ENCODE results near the gene MAN1A2. TPM values are rescaled to one million over a fixed set of nuclear protein-coding genes. Genes with fewer than 3 reads are reported as not detected.

MAN1A2 gene
- total RNA-seq, 1 donor from 2014 or later, result 30.7 TPM

DNA sequence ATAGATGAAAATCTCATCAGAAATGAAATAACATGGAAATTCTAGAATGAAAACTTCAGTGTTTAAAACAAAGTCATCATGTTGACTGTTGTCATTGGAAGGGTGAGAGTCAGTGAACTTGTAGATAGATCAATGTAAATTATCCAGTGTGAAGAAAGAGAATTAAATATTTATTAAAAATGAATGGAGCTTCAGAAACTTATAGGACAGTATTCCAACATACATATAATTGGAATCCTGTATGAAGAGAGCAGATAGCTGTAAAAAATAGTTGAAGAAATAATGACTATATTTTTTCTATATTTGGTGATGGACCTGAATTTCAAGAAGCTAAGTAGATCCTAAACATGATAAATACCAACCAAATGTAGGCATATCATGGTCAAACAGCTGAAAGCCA, 60.0 kb downstream of the MAN1A2 start:
- no peak overlapping the region for H3K27ac ChIP-seq
- no peak for TF ChIP-seq POLR2AphosphoS5 (IDR thresholded peaks at IDR 0.05; ENCODE audit: insufficient read depth in 1 of 2, low read depth in 1 of 2)
- TF ChIP-seq, protein P1, sequence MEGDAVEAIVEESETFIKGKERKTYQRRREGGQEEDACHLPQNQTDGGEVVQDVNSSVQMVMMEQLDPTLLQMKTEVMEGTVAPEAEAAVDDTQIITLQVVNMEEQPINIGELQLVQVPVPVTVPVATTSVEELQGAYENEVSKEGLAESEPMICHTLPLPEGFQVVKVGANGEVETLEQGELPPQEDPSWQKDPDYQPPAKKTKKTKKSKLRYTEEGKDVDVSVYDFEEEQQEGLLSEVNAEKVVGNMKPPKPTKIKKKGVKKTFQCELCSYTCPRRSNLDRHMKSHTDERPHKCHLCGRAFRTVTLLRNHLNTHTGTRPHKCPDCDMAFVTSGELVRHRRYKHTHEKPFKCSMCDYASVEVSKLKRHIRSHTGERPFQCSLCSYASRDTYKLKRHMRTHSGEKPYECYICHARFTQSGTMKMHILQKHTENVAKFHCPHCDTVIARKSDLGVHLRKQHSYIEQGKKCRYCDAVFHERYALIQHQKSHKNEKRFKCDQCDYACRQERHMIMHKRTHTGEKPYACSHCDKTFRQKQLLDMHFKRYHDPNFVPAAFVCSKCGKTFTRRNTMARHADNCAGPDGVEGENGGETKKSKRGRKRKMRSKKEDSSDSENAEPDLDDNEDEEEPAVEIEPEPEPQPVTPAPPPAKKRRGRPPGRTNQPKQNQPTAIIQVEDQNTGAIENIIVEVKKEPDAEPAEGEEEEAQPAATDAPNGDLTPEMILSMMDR (IDR thresholded peaks at IDR 0.05), result no peak
- TF ChIP-seq POLR2A (IDR thresholded peaks at IDR 0.05), result no peak
- intact Hi-C loops (cut with DNase I), result no loop called here
- no peak for DNase-seq (ENCODE audit: extremely low spot score in 2 of 2)
- H3K27me3 ChIP-seq, result no peaks in the 10 kb centered on the region
- no peak overlapping the region for H3K4me3 ChIP-seq
- H3K36me3 ChIP-seq, result peaks cover 0 to 9% of the 10 kb centered on the region in 2 donors
- no peaks in the 10 kb centered on the region for H3K4me1 ChIP-seq
- no peaks in the 10 kb centered on the region for H3K9me3 ChIP-seq

DNA sequence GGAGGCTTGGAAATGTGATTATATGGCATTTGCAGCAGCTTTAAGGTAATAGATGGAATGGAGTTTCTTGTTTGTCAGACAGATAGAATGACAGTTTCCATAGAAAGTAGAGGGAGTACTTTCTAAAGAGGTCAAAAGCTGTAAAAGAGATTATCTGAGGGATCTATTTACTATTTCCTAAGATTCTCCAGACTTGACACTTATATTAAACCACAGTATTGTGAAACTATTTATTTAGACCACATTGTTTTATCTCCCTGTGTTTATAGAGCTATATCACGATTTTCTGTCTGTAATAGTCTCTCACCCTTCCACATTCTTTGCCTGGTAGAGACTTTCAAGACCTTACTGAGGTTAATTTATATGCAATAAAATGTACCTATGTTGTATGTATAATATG, 66.7 kb downstream of the MAN1A2 start:
- H3K9me3 ChIP-seq, result no peaks in the 10 kb centered on the region
- H3K4me3 ChIP-seq, result no peak overlapping the region
- no peaks in the 10 kb centered on the region for H3K27me3 ChIP-seq
- no peak for TF ChIP-seq POLR2AphosphoS5 (IDR thresholded peaks at IDR 0.05; ENCODE audit: insufficient read depth in 1 of 2, low read depth in 1 of 2)
- TF ChIP-seq, protein P1 (IDR thresholded peaks at IDR 0.05), result no peak
- TF ChIP-seq POLR2A (IDR thresholded peaks at IDR 0.05), result no peak
- H3K4me1 ChIP-seq, result no peaks in the 10 kb centered on the region
- H3K36me3 ChIP-seq, result no peaks in the 10 kb centered on the region
- H3K27ac ChIP-seq, result no peak overlapping the region
- intact Hi-C loops (cut with DNase I), result no loop called here
- DNase-seq (ENCODE audit: extremely low spot score in 2 of 2), result no peak

DNA sequence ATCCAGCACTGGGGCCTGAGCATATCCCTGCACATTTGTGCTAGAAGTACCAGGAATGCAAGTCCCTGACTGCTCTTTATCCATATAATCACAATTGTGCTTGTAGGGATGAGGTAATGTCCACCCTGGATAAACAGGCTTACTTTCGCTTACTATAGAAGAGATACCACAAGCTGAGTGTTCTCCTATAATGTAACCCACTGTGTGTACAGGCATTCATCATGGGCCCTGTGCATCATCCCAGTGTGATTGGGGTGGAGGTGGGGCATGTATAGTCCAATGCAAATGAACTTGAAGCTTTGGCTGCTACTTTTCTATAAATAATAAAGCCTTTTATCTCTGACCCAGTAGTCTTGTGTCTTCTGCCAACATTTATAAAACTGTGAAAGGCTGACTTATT, 69.3 kb downstream of the MAN1A2 start:
- no peaks in the 10 kb centered on the region for H3K4me1 ChIP-seq
- H3K36me3 ChIP-seq, result no peaks in the 10 kb centered on the region
- no peak overlapping the region for H3K4me3 ChIP-seq
- H3K27ac ChIP-seq, result no peak overlapping the region
- H3K27me3 ChIP-seq, result no peaks in the 10 kb centered on the region
- intact Hi-C loops (cut with DNase I), result no loop called here
- no peak for DNase-seq (ENCODE audit: extremely low spot score in 2 of 2)
- no peak for TF ChIP-seq POLR2A (IDR thresholded peaks at IDR 0.05)
- TF ChIP-seq, protein P1 (IDR thresholded peaks at IDR 0.05), result no peak
- TF ChIP-seq POLR2AphosphoS5 (IDR thresholded peaks at IDR 0.05; ENCODE audit: insufficient read depth in 1 of 2, low read depth in 1 of 2), result no peak
- H3K9me3 ChIP-seq, result no peaks in the 10 kb centered on the region

DNA sequence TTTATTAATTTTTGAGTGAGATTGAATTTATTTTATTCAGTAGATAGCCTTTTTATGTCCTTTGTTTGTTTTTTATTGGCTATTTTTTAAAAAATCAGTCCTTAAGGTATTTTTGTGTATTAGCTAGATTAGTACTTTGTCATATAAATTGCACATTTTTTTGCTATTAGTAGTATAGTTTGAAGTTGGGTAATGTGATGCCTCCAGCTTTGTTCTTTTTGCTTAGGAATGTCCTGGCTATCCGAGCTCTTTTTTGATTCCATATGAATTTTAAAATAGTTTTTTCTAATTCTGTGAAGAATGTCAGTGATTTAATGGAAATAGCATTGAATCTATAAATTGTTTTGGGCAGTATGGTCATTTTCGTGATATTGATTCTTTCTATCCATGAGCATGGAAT, 80.4 kb downstream of the MAN1A2 start:
- no peak overlapping the region for H3K4me3 ChIP-seq
- H3K9me3 ChIP-seq, result no peaks in the 10 kb centered on the region
- TF ChIP-seq POLR2AphosphoS5 (IDR thresholded peaks at IDR 0.05; ENCODE audit: insufficient read depth in 1 of 2, low read depth in 1 of 2) (no peak), POLR2A (IDR thresholded peaks at IDR 0.05) (no peak)
- TF ChIP-seq, protein P1 (IDR thresholded peaks at IDR 0.05), result no peak
- no peaks in the 10 kb centered on the region for H3K27me3 ChIP-seq
- intact Hi-C loops (cut with DNase I), result no loop called here
- no peaks in the 10 kb centered on the region for H3K36me3 ChIP-seq
- no peak for DNase-seq (ENCODE audit: extremely low spot score in 2 of 2)
- no peaks in the 10 kb centered on the region for H3K4me1 ChIP-seq
- no peak overlapping the region for H3K27ac ChIP-seq

DNA sequence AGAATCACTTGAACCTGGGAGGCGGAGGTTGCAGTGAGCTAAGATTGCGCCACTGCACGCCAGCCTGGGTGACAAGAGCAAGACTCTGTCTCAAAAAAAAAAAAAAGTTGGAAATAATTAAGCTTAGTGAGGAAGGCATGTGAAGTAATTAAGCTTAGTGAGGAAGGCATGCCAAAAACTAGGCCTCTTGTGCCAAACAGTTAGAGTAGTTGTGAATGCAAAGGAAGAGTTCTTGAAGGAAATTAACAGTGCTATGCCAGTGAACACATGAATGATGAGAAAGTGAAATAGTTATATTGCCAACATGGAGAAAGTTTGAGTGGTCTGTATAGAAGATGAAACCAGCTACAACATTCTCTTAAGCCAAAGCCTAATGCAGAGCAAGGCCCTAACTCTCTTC, 85.0 kb downstream of the MAN1A2 start:
- no peak overlapping the region for H3K4me3 ChIP-seq
- no peak for TF ChIP-seq POLR2AphosphoS5 (IDR thresholded peaks at IDR 0.05; ENCODE audit: insufficient read depth in 1 of 2, low read depth in 1 of 2)
- TF ChIP-seq POLR2A (IDR thresholded peaks at IDR 0.05), result no peak
- TF ChIP-seq, protein P1 (IDR thresholded peaks at IDR 0.05), result no peak
- no peaks in the 10 kb centered on the region for H3K36me3 ChIP-seq
- no peaks in the 10 kb centered on the region for H3K4me1 ChIP-seq
- no peak overlapping the region for H3K27ac ChIP-seq
- H3K27me3 ChIP-seq, result no peaks in the 10 kb centered on the region
- no peak for DNase-seq (ENCODE audit: extremely low spot score in 2 of 2)
- H3K9me3 ChIP-seq, result no peaks in the 10 kb centered on the region
- intact Hi-C loops (cut with DNase I), result no loop called here

Measured in vagina (tissue), 2 donors.